ENCODE results near the gene ATP6V0A1. TPM values are rescaled to one million over a fixed set of nuclear protein-coding genes. Genes with fewer than 3 reads are reported as not detected.

Gene ATP6V0A1
- total RNA-seq, 1 experiment from 2014 or later = 0.07 TPM

- no peak overlapping the region for H2AFZ ChIP-seq (ENCODE audit: low read length)
- no peaks in the 10 kb centered on the region for H3K36me3 ChIP-seq (ENCODE audit: low read depth, low read length)
- POLR2A ChIA-PET (ENCODE audit: unreplicated experiment) = no interaction called here
- intact Hi-C loops (cut with micrococcal nuclease) = no loop called here
- no peaks in the 10 kb centered on the region for H3K9me3 ChIP-seq (ENCODE audit: low read length)
- no peaks in the 10 kb centered on the region for H3K79me2 ChIP-seq (ENCODE audit: low read length)
- no TSS peak for BruUV-seq (replicated peaks)
- ATAC-seq (no peak), DNase-seq (no peak)
- H3K27me3 ChIP-seq (ENCODE audit: low read length) = no peaks in the 10 kb centered on the region
- TF ChIP-seq EZH2 (IDR thresholded peaks at IDR 0.05; ENCODE audit: low read length, unreplicated experiment) = no peak
- TF ChIP-seq CTCF (conservative IDR thresholded peaks at IDR 0.05; ENCODE audit: low read depth, low read length) = no peak
- no peak for TF ChIP-seq EZH2phosphoT487 (IDR thresholded peaks at IDR 0.05; ENCODE audit: borderline replicate concordance, low read length)
- H3K4me1 ChIP-seq (ENCODE audit: insufficient read depth, low read length) = no peaks in the 10 kb centered on the region
- no peak overlapping the region for H3K4me3 ChIP-seq (ENCODE audit: low read length)
- no peak overlapping the region for H3K9ac ChIP-seq (ENCODE audit: low read length)
- H3F3A ChIP-seq (ENCODE audit: low read length, unreplicated experiment) = no peaks in the 10 kb centered on the region
- no peaks in the 10 kb centered on the region for H3K9me2 ChIP-seq (replicated peaks; ENCODE audit: low read length)
- H3K27ac ChIP-seq (ENCODE audit: low read length) = no peak overlapping the region
- no peak overlapping the region for H3K4me2 ChIP-seq (ENCODE audit: low read length)
- CTCF ChIA-PET = no interaction called here
- H4K20me1 ChIP-seq (ENCODE audit: low read length) = no peaks in the 10 kb centered on the region
Measured at GRCh38 chr17:42512246-42512645, 53.6 kb downstream of the ATP6V0A1 start.

- Histone ChIP-seq H3K4me2 (ENCODE audit: low read length) (no peak overlapping the region), H3K4me1 (ENCODE audit: insufficient read depth, low read length) (no peaks in the 10 kb centered on the region), H3K9me3 (ENCODE audit: low read length) (no peaks in the 10 kb centered on the region), H3K79me2 (ENCODE audit: low read length) (no peaks in the 10 kb centered on the region), H4K20me1 (ENCODE audit: low read length) (no peaks in the 10 kb centered on the region), H3K27ac (ENCODE audit: low read length) (no peak overlapping the region), H3K36me3 (ENCODE audit: low read depth, low read length) (no peaks in the 10 kb centered on the region; the same call in 1 of the 2 replicates), H2AFZ (ENCODE audit: low read length) (no peak overlapping the region), H3K27me3 (ENCODE audit: low read length) (no peaks in the 10 kb centered on the region), H3K4me3 (ENCODE audit: low read length) (no peak overlapping the region), H3F3A (ENCODE audit: low read length, unreplicated experiment) (no peaks in the 10 kb centered on the region), H3K9me2 (replicated peaks; ENCODE audit: low read length) (no peaks in the 10 kb centered on the region), H3K9ac (ENCODE audit: low read length) (no peak overlapping the region)
- intact Hi-C loops (cut with micrococcal nuclease) = no loop called here
- POLR2A ChIA-PET (ENCODE audit: unreplicated experiment) = no interaction called here
- DNase-seq (no peak), ATAC-seq (no peak)
- TF ChIP-seq EZH2 (IDR thresholded peaks at IDR 0.05; ENCODE audit: low read length, unreplicated experiment) (no peak), CTCF (conservative IDR thresholded peaks at IDR 0.05; ENCODE audit: low read depth, low read length) (no peak), EZH2phosphoT487 (IDR thresholded peaks at IDR 0.05; ENCODE audit: borderline replicate concordance, low read length) (no peak)
- BruUV-seq (replicated peaks) = no TSS peak
- CTCF ChIA-PET = no interaction called here
Measured at GRCh38 chr17:42512733-42513251, 54.1 kb downstream of the ATP6V0A1 start.

- TF ChIP-seq EZH2phosphoT487 (IDR thresholded peaks at IDR 0.05; ENCODE audit: borderline replicate concordance, low read length) = no peak
- no peak for TF ChIP-seq EZH2 (IDR thresholded peaks at IDR 0.05; ENCODE audit: low read length, unreplicated experiment)
- Histone ChIP-seq H3F3A (ENCODE audit: low read length, unreplicated experiment) (no peaks in the 10 kb centered on the region), H2AFZ (ENCODE audit: low read length) (no peak overlapping the region), H4K20me1 (ENCODE audit: low read length) (no peaks in the 10 kb centered on the region), H3K4me3 (ENCODE audit: low read length) (no peak overlapping the region), H3K9me3 (ENCODE audit: low read length) (no peaks in the 10 kb centered on the region), H3K27ac (ENCODE audit: low read length) (no peak overlapping the region), H3K4me1 (ENCODE audit: insufficient read depth, low read length) (peaks cover 3% of the 10 kb centered on the region), H3K79me2 (ENCODE audit: low read length) (no peaks in the 10 kb centered on the region), H3K27me3 (ENCODE audit: low read length) (no peaks in the 10 kb centered on the region), H3K36me3 (ENCODE audit: low read depth, low read length) (no peaks in the 10 kb centered on the region; the same call in 1 of the 2 replicates), H3K9ac (ENCODE audit: low read length) (no peak overlapping the region), H3K4me2 (ENCODE audit: low read length) (no peak overlapping the region), H3K9me2 (replicated peaks; ENCODE audit: low read length) (no peaks in the 10 kb centered on the region)
- ChIA-PET POLR2A (ENCODE audit: unreplicated experiment) (no interaction called here), CTCF (no interaction called here)
- intact Hi-C loops (cut with micrococcal nuclease) = no loop called here
- no TSS peak for BruUV-seq (replicated peaks)
- DNase-seq (no peak), ATAC-seq (no peak)
Measured at GRCh38 chr17:42513686-42514085, 55.0 kb downstream of the ATP6V0A1 start.

Measured in PC-3 (cell line).